Measurements from ENCODE around the gene FER.

DNA sequence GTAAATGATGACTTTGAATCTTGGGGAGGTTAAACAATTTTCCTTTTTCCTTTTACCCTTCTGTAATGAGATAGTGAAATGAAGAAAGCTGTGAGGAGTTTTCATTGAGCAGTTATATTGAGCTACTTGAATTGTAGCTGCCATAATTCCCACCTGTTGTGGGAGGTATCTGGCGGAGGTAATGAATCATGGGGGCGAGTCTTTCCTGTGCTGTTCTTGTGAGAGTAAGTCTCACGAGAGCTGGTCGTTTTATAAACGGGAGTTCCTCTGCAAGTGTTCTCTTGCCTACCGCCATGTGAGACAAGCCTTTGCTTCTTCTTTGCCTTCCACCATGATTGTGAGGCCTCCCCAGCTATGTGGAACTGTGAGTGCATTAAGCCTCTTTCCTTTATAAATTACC lies 258.4 kb downstream of the FER start:
- TF ChIP-seq, protein P1, sequence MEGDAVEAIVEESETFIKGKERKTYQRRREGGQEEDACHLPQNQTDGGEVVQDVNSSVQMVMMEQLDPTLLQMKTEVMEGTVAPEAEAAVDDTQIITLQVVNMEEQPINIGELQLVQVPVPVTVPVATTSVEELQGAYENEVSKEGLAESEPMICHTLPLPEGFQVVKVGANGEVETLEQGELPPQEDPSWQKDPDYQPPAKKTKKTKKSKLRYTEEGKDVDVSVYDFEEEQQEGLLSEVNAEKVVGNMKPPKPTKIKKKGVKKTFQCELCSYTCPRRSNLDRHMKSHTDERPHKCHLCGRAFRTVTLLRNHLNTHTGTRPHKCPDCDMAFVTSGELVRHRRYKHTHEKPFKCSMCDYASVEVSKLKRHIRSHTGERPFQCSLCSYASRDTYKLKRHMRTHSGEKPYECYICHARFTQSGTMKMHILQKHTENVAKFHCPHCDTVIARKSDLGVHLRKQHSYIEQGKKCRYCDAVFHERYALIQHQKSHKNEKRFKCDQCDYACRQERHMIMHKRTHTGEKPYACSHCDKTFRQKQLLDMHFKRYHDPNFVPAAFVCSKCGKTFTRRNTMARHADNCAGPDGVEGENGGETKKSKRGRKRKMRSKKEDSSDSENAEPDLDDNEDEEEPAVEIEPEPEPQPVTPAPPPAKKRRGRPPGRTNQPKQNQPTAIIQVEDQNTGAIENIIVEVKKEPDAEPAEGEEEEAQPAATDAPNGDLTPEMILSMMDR (IDR thresholded peaks at IDR 0.05; ENCODE audit: poor library complexity): no peak
- no peak for TF ChIP-seq EZH2phosphoT487 (IDR thresholded peaks at IDR 0.05; ENCODE audit: low read depth, severe bottlenecking, unreplicated experiment)
